K562 (cell line): ENCODE measurements around the gene ACP4. TPM values are rescaled to one million over a fixed set of nuclear protein-coding genes. Genes with fewer than 3 reads are reported as not detected.
A peak's percentile ranks its signal among the peaks of the same experiment; 100 is the strongest.

Source experiments
- CAMTA2 ChIP-seq: fragments of 250-450 bp; sonication (Bioruptor Pico); conservative IDR thresholded peaks from 2 replicates; pipeline ENCODE4 v1.5.1; 2022
- CEBPG ChIP-seq, 3 experiments: fragments of 200-800 bp in 1 of 3; sonication (Bioruptor generic) in 1 of 3; sonication (generic) in 1 of 3; formaldehyde crosslinking in 1 of 3; IDR thresholded peaks in 2 of 3; conservative IDR thresholded peaks in 1 of 3; 2 replicates each; pipeline versions ENCODE4 v1.6.1 to v1.8.0; 2016 to 2022; ENCODE audit warnings: missing compliant biosample characterization in 2 of 3, missing genetic modification characterization in 2 of 3, mild to moderate bottlenecking in 1 of 3, missing genetic modification reagents in 1 of 3
- CHD7 ChIP-seq: fragments of 200-600 bp; sonication (generic); IDR thresholded peaks from one replicate; pipeline ENCODE4 v1.6.1; 2012; ENCODE audit warnings: mild to moderate bottlenecking, low read depth, low read length, inconsistent platforms
- EP300 ChIP-seq: IDR thresholded peaks from 2 replicates; pipeline ENCODE4 v1.6.1; 2012; ENCODE audit warnings: low read length, improper control_type of control experiment
- ILF3 ChIP-seq: fragments of 450-650 bp; IDR thresholded peaks from 2 replicates; pipeline ENCODE4 v1.6.1; 2018; ENCODE audit warnings: antibody characterized with exemption, mild to moderate bottlenecking, moderate library complexity, borderline replicate concordance
- KLF13 ChIP-seq: fragments of 450-650 bp; IDR thresholded peaks from 2 replicates; pipeline ENCODE4 v1.6.1; 2016; ENCODE audit warnings: missing genetic modification characterization, low read depth, mild to moderate bottlenecking, missing compliant biosample characterization, moderate library complexity, borderline replicate concordance
- RBM17 ChIP-seq: fragments of 200-400 bp; formaldehyde crosslinking; IDR thresholded peaks from 2 replicates; pipeline ENCODE4 v1.6.1; 2017; ENCODE audit warnings: low read depth, mild to moderate bottlenecking, low read length, borderline replicate concordance
- RFX5 ChIP-seq: IDR thresholded peaks from 2 replicates; pipeline ENCODE4 v1.6.1; 2011; ENCODE audit warnings: low read depth, mild to moderate bottlenecking, improper control_type of control experiment, low read length
- TAF1 ChIP-seq: IDR thresholded peaks from 2 replicates; pipeline ENCODE4 v1.6.1; 2011; ENCODE audit warnings: mild to moderate bottlenecking, low read length, moderate library complexity; ENCODE audit not compliant: insufficient read depth, control insufficient read depth, severe bottlenecking; ENCODE audit errors: extremely low read depth
- YY1 ChIP-seq, 3 experiments: IDR thresholded peaks; 2 replicates each; pipeline ENCODE4 v1.6.1; 2011; ENCODE audit warnings: low read length in 2 of 3, mild to moderate bottlenecking in 2 of 3, moderate library complexity in 2 of 3, borderline replicate concordance in 1 of 3, control low read depth in 1 of 3, low read depth in 1 of 3; ENCODE audit not compliant: insufficient read depth in 3 of 3, insufficient replicate concordance in 2 of 3, control insufficient read depth in 1 of 3, insufficient read length in 1 of 3; ENCODE audit errors: extremely low read depth in 1 of 3
- polyA plus RNA-seq, 8 experiments: library from polyadenylated mRNA; depleted of rRNA in 4 of 8; stranded (reverse) in 5 of 8; unstranded in 3 of 8; fragments of >200 nt; fragmentation: Nextera tagmentation in 2 of 8; fragmentation: Illumina TruSeq in 1 of 8; extraction: Ambion mirVana in 2 of 8; extraction: Trizol in 1 of 8; gene quantifications; 2 replicates each; pipeline versions ENCODE4 v1.2.1 to v1.2.3, GENCODE V29; 2011 to 2014; ENCODE audit warnings: inconsistent platforms in 1 of 8, missing spikeins in 1 of 8
- total RNA-seq, 7 experiments: library from RNA; depleted of rRNA in 6 of 7; stranded (reverse); fragments of >200 nt in 6 of 7; fragmentation: Illumina TruSeq in 2 of 7; extraction: Trizol in 2 of 7; gene quantifications; 2 replicates each; pipeline versions ENCODE4 v1.2.1 to v1.2.3, GENCODE V29; 2011 to 2021; ENCODE audit warnings: low replicate concordance in 1 of 7
- TF ChIP-seq, protein P1 (sequence below): fragments of 250-450 bp; sonication (Bioruptor Pico); IDR thresholded peaks from 2 replicates; pipeline ENCODE4 v1.9.0; 2021; ENCODE audit warnings: mild to moderate bottlenecking
- TF ChIP-seq, protein P2 (sequence below): conservative IDR thresholded peaks from 2 replicates; pipeline ENCODE4 v1.6.1; 2011; ENCODE audit warnings: low read depth, mild to moderate bottlenecking, low read length; ENCODE audit not compliant: control insufficient read depth

ACP4 gene
- total and polyA plus RNA-seq, 9 of the 15 experiments (the other 6 are each of a cell fraction or from before 2014, with no cell fraction given), result not detected

DNA sequence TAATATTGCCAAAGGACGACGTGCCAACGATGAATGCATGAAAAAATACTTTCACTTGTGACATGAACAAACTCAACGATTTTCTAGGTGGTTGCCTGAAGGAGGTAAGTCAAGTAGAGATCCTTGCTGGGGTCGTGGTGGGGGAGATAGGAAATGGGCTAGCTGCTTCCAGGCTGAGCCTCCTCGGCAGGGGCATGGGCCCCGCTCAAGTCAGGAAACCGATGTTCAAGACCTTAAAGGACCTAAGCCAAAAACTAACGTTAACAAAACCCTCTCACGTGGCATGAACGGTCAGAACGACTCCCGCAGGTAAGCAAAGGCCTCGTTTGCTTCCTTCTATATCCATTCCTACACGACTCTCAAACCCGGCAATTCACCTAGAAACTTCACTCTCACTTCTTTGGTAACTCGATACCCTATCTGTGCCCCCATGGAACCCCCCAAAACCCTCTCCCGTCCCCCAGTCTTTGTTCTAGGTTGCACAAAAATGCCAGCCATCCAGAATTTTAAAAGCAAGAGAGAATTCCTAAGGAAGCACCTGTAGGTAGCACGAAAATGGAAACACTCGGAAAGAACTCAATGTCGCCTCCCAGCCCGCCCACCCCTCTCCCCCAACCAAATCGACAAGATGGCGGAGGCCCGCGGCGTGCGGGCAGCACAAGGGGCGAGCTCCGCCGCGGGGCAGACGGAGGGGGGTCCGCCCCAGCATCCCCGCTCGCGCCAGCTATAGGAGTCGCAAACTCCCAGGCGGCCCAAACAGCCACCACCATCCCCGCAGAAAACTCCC is 13.6 kb downstream of the ACP4 start (continued):
- no peak for TF ChIP-seq RBM17
- TF ChIP-seq KLF13 (tag), result no peak
- TF ChIP-seq ILF3, result no peak
- no peak for TF ChIP-seq RFX5
- TF ChIP-seq TAF1, result no peak
- TF ChIP-seq, protein P1, sequence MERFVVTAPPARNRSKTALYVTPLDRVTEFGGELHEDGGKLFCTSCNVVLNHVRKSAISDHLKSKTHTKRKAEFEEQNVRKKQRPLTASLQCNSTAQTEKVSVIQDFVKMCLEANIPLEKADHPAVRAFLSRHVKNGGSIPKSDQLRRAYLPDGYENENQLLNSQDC (CRISPR knock-in tag), result no peak
- TF ChIP-seq, protein P2, sequence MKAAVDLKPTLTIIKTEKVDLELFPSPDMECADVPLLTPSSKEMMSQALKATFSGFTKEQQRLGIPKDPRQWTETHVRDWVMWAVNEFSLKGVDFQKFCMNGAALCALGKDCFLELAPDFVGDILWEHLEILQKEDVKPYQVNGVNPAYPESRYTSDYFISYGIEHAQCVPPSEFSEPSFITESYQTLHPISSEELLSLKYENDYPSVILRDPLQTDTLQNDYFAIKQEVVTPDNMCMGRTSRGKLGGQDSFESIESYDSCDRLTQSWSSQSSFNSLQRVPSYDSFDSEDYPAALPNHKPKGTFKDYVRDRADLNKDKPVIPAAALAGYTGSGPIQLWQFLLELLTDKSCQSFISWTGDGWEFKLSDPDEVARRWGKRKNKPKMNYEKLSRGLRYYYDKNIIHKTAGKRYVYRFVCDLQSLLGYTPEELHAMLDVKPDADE, result 0 out of 2 replicates have a peak, but pooled peaks have one; percentile 29
- peak; percentile 54 to 84 (median 80) for TF ChIP-seq YY1 (IDR thresholded peaks at IDR 0.05; ENCODE audit: borderline replicate concordance in 1 of 3, control insufficient read depth in 1 of 3, extremely low read depth in 1 of 3, insufficient read depth in 3 of 3, insufficient read length in 1 of 3, insufficient replicate concordance in 2 of 3, low read depth in 1 of 3, low read length in 2 of 3)
- TF ChIP-seq EP300, result no peak
- TF ChIP-seq CEBPG (CRISPR knock-in tag; IDR thresholded peaks at IDR 0.05), result no peak
- no peak for TF ChIP-seq CEBPG (tag; conservative IDR thresholded peaks at IDR 0.05 in 1 of 2, IDR thresholded peaks at IDR 0.05 in 1 of 2)
- TF ChIP-seq CAMTA2 (CRISPR knock-in tag), result no peak
- no peak for TF ChIP-seq CHD7
